Measurements from ENCODE around the gene ZW10.

ZW10 gene

DNA sequence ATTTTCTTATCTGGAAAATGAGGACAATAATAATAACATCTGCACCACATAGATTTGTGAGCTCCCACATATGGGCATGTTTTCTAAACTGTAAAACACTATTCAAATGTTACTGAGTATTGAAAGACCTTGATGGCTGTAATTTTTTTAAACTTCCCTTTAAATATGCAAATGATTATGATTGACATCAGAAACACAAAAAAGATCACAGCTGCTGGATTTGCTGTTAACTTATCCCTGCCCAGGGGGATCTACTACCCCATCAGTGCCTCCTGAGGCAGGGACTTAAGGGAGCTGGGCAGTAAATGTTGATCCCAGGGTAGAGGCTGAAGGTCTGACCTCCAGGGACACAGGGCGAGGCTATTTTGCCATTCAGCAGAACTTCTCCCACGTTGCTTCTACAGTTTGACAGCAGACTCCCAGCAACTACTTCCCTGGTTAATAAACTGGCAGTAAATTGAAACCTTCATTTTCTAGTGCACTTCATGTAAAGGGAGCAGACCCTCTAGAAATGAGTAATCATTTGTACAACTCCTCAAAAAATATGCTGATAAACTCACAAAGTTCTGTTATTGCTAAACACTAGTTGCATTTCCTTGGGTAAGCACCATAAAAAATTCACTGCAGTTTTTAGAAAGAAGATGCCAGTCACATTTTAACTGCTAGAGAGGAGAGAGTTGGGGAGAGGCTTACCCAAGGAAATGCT lies 87.7 kb downstream of the ZW10 start:
- no peak for TF ChIP-seq Cebpa-rat (IDR thresholded peaks at IDR 0.05)
- Histone ChIP-seq H4K20me1 (no peaks in the 10 kb centered on the region), H3K9ac (no peak overlapping the region), H3K4me1 (0 out of 2 replicates have a peak, but pooled peaks cover 8% of the 10 kb centered on the region), H3K27me3 (no peaks in the 10 kb centered on the region), H3K4me3 (no peak overlapping the region), H3K36me3 (no peaks in the 10 kb centered on the region), H3K27ac (no peak overlapping the region), H3K4me2 (no peak overlapping the region), H3K9me3 (no peaks in the 10 kb centered on the region)

DNA sequence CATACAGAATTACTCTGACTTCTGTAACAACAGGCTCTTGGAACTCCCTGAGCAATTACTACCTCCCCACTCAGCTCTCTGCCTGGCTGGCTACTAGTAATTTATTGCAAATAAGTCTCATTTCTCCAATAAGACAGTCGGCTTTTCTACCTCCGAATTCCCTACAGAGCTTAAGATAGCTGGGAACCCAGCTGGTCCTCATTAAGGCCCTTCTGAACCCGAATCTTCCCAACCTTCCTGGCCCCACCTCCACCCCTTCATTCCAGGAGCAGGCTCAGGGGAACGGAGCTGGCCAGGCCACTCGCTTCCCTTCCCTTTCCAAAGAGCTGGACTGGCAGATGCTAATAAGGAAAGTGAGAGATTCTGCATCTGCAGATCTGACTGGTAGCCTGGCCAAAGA lies 89.0 kb downstream of the ZW10 start:
- no peak for TF ChIP-seq Cebpa-rat (IDR thresholded peaks at IDR 0.05)
- Histone ChIP-seq H3K9ac (no peak overlapping the region), H3K27ac (no peak overlapping the region), H3K4me3 (no peak overlapping the region), H3K36me3 (no peaks in the 10 kb centered on the region), H3K4me2 (no peak overlapping the region), H3K27me3 (no peaks in the 10 kb centered on the region), H3K4me1 (0 out of 2 replicates have a peak, but pooled peaks cover 8% of the 10 kb centered on the region), H4K20me1 (no peaks in the 10 kb centered on the region), H3K9me3 (no peaks in the 10 kb centered on the region)

DNA sequence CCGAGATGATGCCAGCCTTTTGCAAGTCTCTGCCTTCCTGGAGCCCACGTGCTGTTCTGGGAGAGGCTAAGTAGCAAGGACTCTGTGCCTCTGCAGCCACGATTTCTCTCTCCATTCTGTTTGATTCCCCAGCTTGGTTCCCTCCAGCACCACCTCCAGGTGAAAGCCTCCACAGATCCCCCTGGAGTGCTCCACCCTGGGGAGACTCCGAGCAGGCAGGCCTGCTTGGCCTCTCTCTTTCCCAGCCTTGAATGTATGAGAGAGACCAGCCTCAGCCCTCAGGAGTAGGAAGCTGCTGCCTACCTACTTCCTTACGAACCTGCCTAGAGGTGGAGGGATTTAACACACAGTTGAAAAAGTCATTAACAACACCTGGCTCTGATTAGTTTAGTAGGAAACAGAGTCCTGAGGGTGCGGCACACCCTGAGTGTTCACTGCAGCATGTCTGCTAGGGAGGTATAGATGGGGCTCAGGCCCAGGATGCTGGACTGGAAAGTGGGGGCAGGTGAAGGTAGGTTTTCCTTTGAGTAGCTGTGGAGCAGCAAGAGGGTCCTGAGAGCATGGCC lies 89.9 kb downstream of the ZW10 start:
- no peak overlapping the region for H3K27ac ChIP-seq
- H3K27me3 ChIP-seq, result no peaks in the 10 kb centered on the region
- H4K20me1 ChIP-seq, result no peaks in the 10 kb centered on the region
- H3K9me3 ChIP-seq, result no peaks in the 10 kb centered on the region
- 0 out of 2 replicates have a peak, but pooled peaks cover 8% of the 10 kb centered on the region for H3K4me1 ChIP-seq
- no peak overlapping the region for H3K9ac ChIP-seq
- no peak for TF ChIP-seq Cebpa-rat (IDR thresholded peaks at IDR 0.05)
- H3K4me3 ChIP-seq, result no peak overlapping the region
- no peaks in the 10 kb centered on the region for H3K36me3 ChIP-seq
- no peak overlapping the region for H3K4me2 ChIP-seq

Data from BLaER1 (cell line).